ENCODE results near the gene SGCE. TPM values are rescaled to one million over a fixed set of nuclear protein-coding genes. Genes with fewer than 3 reads are reported as not detected.

The SGCE gene
- total RNA-seq, 1 experiment from 2014 or later, result 17.4 TPM

DNA sequence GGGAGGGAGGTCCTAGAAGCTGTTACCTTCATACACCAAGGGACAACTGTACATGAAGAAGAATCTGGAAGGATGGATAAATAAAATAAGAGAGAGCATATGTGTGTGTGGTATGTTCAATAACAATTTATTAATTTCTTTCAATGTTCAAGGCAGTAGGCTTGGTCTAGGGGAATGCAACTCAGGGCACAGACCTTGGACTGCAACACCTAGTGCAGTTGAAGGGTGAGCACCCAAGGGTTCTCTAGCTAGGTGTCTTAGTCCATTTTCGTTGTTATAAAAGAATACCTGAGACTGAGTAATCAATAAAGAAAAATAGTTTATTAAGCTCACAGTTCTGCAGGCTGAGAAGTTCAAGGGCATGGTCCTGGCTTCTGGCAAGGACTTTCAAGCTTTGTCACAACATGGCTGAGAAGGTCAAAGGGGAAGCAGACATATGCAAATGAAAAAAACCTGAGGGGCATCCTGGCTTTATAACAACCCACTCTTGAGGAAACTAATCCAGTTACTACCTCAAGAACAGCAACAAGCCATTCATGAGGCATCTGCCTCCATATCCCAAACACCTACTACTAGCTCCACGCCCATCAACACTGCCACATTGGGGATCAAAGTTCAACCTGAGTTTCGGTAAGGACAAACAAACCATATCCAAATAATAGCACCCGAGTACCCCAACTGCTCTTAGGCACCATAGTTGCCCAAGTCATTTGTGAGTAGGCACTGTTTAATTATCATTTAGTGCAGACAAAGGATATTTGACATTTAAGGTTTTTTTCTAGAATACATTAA is 15.7 kb upstream of the SGCE start:
- Histone ChIP-seq H3K27ac (ENCODE audit: low read depth, low read length) (no peak overlapping the region), H3K4me1 (ENCODE audit: control insufficient read depth in 1 of 2, insufficient read depth in 2 of 2, low read length in 2 of 2) (no peaks in the 10 kb centered on the region), H2AFZ (ENCODE audit: low read depth, low read length, poor library complexity, severe bottlenecking) (no peak overlapping the region), H3K4me3 (replicated peaks in 1 of 2; ENCODE audit: low read depth in 1 of 2, low read length in 2 of 2) (no peak overlapping the region), H3K9ac (ENCODE audit: low read length) (no peak overlapping the region), H3K4me2 (ENCODE audit: low read length) (no peak overlapping the region), H3K79me2 (ENCODE audit: insufficient read depth, low read length) (no peaks in the 10 kb centered on the region), H3K36me3 (ENCODE audit: control insufficient read depth in 1 of 2, insufficient read depth in 2 of 2, low read length in 2 of 2) (no peaks in the 10 kb centered on the region), H3K9me2 (ENCODE audit: insufficient read depth) (no peaks in the 10 kb centered on the region), H4K20me1 (ENCODE audit: insufficient read depth) (no peaks in the 10 kb centered on the region), H3K27me3 (ENCODE audit: insufficient read depth, low read length) (no peaks in the 10 kb centered on the region), H3K9me3 (ENCODE audit: control insufficient read depth in 1 of 2, insufficient read depth in 1 of 2, low read depth in 1 of 2, low read length in 2 of 2) (no peaks in the 10 kb centered on the region)
- BruUV-seq (replicated peaks), result no TSS peak
- no peak for ATAC-seq
- no peak for DNase-seq (ENCODE audit: low read depth, low spot score)
- POLR2A ChIA-PET, result no interaction called here
- TF ChIP-seq ZFX (IDR thresholded peaks at IDR 0.05) (no peak), EZH2phosphoT487 (IDR thresholded peaks at IDR 0.05; ENCODE audit: borderline replicate concordance) (no peak), POLR2A (IDR thresholded peaks at IDR 0.05; ENCODE audit: borderline replicate concordance, extremely low read depth, insufficient read depth, insufficient read length) (no peak), SP1 (IDR thresholded peaks at IDR 0.05; ENCODE audit: low read depth) (no peak), TCF7L2 (IDR thresholded peaks at IDR 0.05; ENCODE audit: borderline replicate concordance, extremely low read depth, insufficient read depth, insufficient read length) (no peak), FOSL1 (IDR thresholded peaks at IDR 0.05; ENCODE audit: low read depth) (no peak), EGR1 (IDR thresholded peaks at IDR 0.05; ENCODE audit: low read depth) (no peak), JUND (IDR thresholded peaks at IDR 0.05) (no peak), YY1 (IDR thresholded peaks at IDR 0.05; ENCODE audit: extremely low read depth, insufficient replicate concordance, low read depth, low read length) (no peak), SIN3A (IDR thresholded peaks at IDR 0.05; ENCODE audit: low read depth) (no peak)
- TF ChIP-seq, protein P1, sequence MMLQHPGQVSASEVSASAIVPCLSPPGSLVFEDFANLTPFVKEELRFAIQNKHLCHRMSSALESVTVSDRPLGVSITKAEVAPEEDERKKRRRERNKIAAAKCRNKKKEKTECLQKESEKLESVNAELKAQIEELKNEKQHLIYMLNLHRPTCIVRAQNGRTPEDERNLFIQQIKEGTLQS (IDR thresholded peaks at IDR 0.05), result no peak
- CTCF ChIA-PET, result no interaction called here
- intact Hi-C loops (cut with micrococcal nuclease), result no loop called here
- RAD21 ChIA-PET (ENCODE audit: low non-redundant PET in 1 of 2, low total read pairs in 2 of 2, uncharacterized antibody in 2 of 2, unreplicated experiment in 2 of 2), result no interaction called here

Data from HCT116 (cell line).